Kidney (tissue), 14 donors: Measurements from ENCODE around the gene TSPAN32. TPM values are rescaled to one million over a fixed set of nuclear protein-coding genes. Genes with fewer than 3 reads are reported as not detected.
A peak's percentile ranks its signal among the peaks of the same experiment; 100 is the strongest.

Experiments
- DNase-seq, 5 donors: peaks; one replicate each; pipeline ENCODE4 v3.0.0-alpha.2; 2013 to 2020
- FAIRE-seq: peaks from 2 replicates; lab custom pipeline; 2012; peaks lifted over from hg19 to GRCh38; lab: Jason Lieb, UNC
- H3K27ac ChIP-seq, 2 donors: one replicate each; pipeline ENCODE4 v1.7.0; 2013; ENCODE audit warnings: low read depth in 2 of 2, low read length in 2 of 2, inconsistent platforms in 1 of 2
- H3K27me3 ChIP-seq: one replicate; pipeline ENCODE4 v1.7.1; 2013; ENCODE audit warnings: low read length, inconsistent platforms; ENCODE audit not compliant: control insufficient read depth, insufficient read depth
- H3K36me3 ChIP-seq, 3 donors: one replicate each; pipeline versions ENCODE4 v1.7.0 to v1.7.1; 2013; ENCODE audit warnings: low read length in 3 of 3, control low read depth in 1 of 3, inconsistent platforms in 1 of 3; ENCODE audit not compliant: insufficient read depth in 3 of 3, control insufficient read depth in 2 of 3
- H3K4me1 ChIP-seq, 3 donors: one replicate each; pipeline versions ENCODE4 v1.7.0 to v1.7.1; 2013; ENCODE audit warnings: low read length in 3 of 3, inconsistent platforms in 1 of 3, low read depth in 1 of 3; ENCODE audit not compliant: control insufficient read depth in 2 of 3, insufficient read depth in 2 of 3
- H3K4me3 ChIP-seq, 3 donors: one replicate each; pipeline versions ENCODE4 v1.7.0 to v1.8.1; 2013; ENCODE audit warnings: low read length in 3 of 3, control low read depth in 1 of 3, inconsistent platforms in 1 of 3
- H3K9ac ChIP-seq, 3 donors: one replicate each; pipeline versions ENCODE4 v1.7.0 to v1.7.1; 2013; ENCODE audit warnings: low read length in 3 of 3, control low read depth in 1 of 3, inconsistent platforms in 1 of 3
- H3K9me3 ChIP-seq, 3 donors: one replicate each; pipeline versions ENCODE4 v1.7.0 to v1.7.1; 2013; ENCODE audit warnings: low read length in 3 of 3, control low read depth in 1 of 3, inconsistent platforms in 1 of 3; ENCODE audit not compliant: control insufficient read depth in 2 of 3, insufficient read depth in 1 of 3
- intact Hi-C: fragments of 100-400 bp; cut with DNase I; formaldehyde crosslinking; loops from one replicate; pipeline ENCODE4 v1.11.1; 2022
- polyA plus RNA-seq: library from polyadenylated mRNA; stranded (reverse); fragments of 350-450 nt; fragmentation: Illumina TruSeq; extraction: RNeasy Lipid Tissue Mini Kit (QIAGEN cat#74804); gene quantifications from one replicate; pipeline ENCODE4 v1.2.3, GENCODE V29; 2014; ENCODE audit warnings: low read depth, low replicate concordance; ENCODE audit not compliant: insufficient read depth
- total RNA-seq: library from RNA; stranded (reverse); fragmentation: NEBNext Ultra II Directional; extraction: Animal tissue kit (Norgen Biotek cat#: 25700); gene quantifications from one replicate; pipeline ENCODE4 v1.2.1, GENCODE V29; 2021
- TF ChIP-seq, protein P1 (sequence below): IDR thresholded peaks from 3 replicates; pipeline ENCODE4 v1.5.1; 2012; ENCODE audit warnings: mild to moderate bottlenecking, moderate library complexity, borderline replicate concordance; ENCODE audit not compliant: insufficient read depth; ENCODE audit errors: extremely low read depth
- donor health status: control.
- donor health status: control.
- donor health status: control.
- donor health status: control.
- donor health status: control.
- donor health status: DM: yes; HTN: yes; CAD: no.
- donor health status: Normal renal cell carcinoma (clear cell type).

TSPAN32 gene
- total and polyA plus RNA-seq, 2 donors from 2014 or later, result 0.75 to 6.1 TPM

DNA sequence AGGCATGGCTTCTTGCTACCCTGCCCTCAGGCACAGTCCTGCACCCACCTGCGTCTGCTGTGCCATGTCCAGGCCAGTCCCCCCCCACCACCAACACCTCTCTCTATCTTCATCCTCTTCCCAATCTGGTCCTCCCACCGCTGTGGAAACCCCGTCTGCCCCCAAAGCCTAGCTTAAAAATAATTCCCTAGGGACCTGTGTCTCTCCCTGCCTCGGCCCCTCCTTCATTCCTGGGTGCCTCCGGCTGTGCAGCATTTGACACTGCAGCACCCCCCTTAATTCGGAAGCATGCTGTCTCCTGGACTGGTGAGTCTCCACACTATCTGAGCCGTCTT is 28.9 kb upstream of the TSPAN32 start:
- FAIRE-seq, result no peak

DNA sequence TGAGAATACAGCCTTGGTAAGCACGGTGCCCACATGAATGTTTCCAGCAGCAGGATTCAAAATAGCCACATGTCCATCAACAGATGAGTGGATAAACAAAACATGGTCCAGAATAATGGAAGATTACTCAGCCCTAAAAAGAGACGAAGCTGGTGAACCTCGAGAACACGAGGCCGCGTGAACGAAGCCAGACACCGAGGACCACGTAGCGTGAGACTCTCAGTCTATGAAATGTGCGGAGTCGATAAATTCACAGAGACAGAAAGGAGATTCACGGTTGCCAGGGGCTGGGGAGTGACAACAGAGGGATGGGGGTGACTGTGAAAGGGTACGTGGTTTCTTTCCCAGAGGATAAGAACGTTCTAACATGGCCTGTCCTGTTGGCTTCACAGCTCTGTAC is 28.5 kb upstream of the TSPAN32 start:
- TF ChIP-seq, protein P1, sequence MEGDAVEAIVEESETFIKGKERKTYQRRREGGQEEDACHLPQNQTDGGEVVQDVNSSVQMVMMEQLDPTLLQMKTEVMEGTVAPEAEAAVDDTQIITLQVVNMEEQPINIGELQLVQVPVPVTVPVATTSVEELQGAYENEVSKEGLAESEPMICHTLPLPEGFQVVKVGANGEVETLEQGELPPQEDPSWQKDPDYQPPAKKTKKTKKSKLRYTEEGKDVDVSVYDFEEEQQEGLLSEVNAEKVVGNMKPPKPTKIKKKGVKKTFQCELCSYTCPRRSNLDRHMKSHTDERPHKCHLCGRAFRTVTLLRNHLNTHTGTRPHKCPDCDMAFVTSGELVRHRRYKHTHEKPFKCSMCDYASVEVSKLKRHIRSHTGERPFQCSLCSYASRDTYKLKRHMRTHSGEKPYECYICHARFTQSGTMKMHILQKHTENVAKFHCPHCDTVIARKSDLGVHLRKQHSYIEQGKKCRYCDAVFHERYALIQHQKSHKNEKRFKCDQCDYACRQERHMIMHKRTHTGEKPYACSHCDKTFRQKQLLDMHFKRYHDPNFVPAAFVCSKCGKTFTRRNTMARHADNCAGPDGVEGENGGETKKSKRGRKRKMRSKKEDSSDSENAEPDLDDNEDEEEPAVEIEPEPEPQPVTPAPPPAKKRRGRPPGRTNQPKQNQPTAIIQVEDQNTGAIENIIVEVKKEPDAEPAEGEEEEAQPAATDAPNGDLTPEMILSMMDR, result no peak
- H3K4me3 ChIP-seq, result no peak overlapping the region
- H3K4me1 ChIP-seq, result peaks cover 0 to 10% (median 0%) of the 10 kb centered on the region in 3 donors
- FAIRE-seq (no peak), DNase-seq (no peak)
- H3K9ac ChIP-seq, result no peak overlapping the region
- no peak overlapping the region for H3K27ac ChIP-seq
- intact Hi-C loops, result no loop called here
- H3K36me3 ChIP-seq, result no peaks in the 10 kb centered on the region
- peaks cover 3% of the 10 kb centered on the region for H3K27me3 ChIP-seq
- no peaks in the 10 kb centered on the region for H3K9me3 ChIP-seq

More for the DNA sequence above, 28.9 kb upstream of the TSPAN32 start:
- Histone ChIP-seq H3K9ac (no peak overlapping the region), H3K4me3 (no peak overlapping the region), H3K9me3 (no peaks in the 10 kb centered on the region), H3K27me3 (peaks cover 3% of the 10 kb centered on the region), H3K4me1 (peaks cover 0 to 10% (median 0%) of the 10 kb centered on the region in 3 donors), H3K27ac (no peak overlapping the region), H3K36me3 (no peaks in the 10 kb centered on the region)
- DNase-seq, result peak in 2 of 5 donors; percentile 6 to 53
- intact Hi-C loops, result no loop called here
- TF ChIP-seq, protein P1, result no peak

DNA sequence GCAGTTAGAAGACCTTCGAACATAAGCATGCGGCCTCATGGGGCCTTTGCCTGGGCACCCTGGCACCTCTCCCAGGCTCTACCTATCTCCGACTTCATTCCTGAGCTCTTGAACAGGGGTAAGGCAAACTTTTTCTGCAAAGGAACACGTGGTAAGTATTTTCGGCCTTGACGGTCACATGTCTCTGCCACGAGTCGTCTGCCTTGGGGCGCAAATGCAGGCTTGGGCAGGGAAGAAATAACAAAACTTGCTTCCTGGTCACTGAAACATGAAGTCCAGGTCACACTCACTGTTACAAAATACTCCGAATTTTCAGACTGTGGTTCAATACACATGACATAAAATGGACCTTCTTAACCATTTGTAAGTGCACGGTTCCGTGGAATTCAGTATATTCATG is 28.0 kb upstream of the TSPAN32 start:
- Histone ChIP-seq H3K27ac (no peak overlapping the region), H3K4me3 (no peak overlapping the region), H3K4me1 (peaks cover 0 to 10% (median 0%) of the 10 kb centered on the region in 3 donors), H3K9ac (no peak overlapping the region), H3K27me3 (peaks cover 3% of the 10 kb centered on the region), H3K9me3 (no peaks in the 10 kb centered on the region), H3K36me3 (no peaks in the 10 kb centered on the region)
- DNase-seq, result peak in 2 of 5 donors; percentile 8 to 82
- FAIRE-seq, result no peak
- TF ChIP-seq, protein P1, result no peak
- intact Hi-C loops, result no loop called here
